22Rv1 (cell line): ENCODE data around the gene APOBEC3G.
A peak's percentile ranks its signal among the peaks of the same experiment; 100 is the strongest.

Experiments
- H3K27ac ChIP-seq: fragments of 450-650 bp; 2 replicates; pipeline ENCODE4 v1.5.1; 2017
- ZFX ChIP-seq: fragments of 450-650 bp; IDR thresholded peaks from 2 replicates; pipeline ENCODE4 v1.6.1; 2017; ENCODE audit warnings: antibody characterized with exemption, borderline replicate concordance
- TF ChIP-seq, protein P1 (sequence below): fragments of 450-650 bp; IDR thresholded peaks from 2 replicates; pipeline ENCODE4 v1.5.1; 2017; ENCODE audit warnings: mild to moderate bottlenecking

APOBEC3G gene

DNA sequence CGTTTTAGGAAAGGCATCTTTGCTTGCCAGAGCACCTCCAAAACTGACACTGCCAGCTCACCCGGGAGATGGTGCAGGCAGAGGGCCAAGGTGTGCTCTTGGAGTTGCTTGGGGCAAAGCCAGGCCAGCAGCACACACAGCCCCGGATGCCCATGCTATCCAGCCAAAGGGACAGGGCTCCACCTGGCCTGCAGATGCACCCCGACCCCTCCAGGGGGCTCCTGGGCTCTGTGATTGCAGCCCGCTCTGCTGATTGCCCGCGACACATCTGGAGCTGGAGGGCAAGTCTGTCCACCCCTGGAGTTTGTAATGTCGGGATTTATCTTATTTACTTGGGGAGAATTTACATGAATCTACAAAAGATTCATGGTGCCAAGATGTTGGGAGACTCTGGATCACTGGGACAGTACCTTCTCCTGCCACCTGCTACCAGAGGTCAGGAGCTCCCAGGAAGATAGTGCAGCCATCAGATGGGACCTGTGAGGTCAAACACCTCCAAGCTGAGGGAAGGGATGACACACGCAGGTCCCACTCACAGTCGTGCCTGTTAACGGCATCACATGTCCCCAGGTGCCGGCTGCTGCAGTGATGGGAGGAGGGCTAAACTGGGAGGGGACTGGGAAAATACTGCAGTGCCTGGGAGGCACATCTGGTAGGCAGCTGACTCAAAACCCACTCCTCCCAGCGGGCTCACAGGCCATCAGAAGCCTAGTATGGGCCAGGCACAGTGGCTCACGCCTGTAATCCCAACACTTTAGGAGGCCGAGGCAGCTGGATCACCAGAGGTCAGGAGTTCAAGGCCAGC, 58.2 kb downstream of the APOBEC3G start:
- H3K27ac ChIP-seq: no peak overlapping the region
- TF ChIP-seq ZFX: no peak
- TF ChIP-seq, protein P1, sequence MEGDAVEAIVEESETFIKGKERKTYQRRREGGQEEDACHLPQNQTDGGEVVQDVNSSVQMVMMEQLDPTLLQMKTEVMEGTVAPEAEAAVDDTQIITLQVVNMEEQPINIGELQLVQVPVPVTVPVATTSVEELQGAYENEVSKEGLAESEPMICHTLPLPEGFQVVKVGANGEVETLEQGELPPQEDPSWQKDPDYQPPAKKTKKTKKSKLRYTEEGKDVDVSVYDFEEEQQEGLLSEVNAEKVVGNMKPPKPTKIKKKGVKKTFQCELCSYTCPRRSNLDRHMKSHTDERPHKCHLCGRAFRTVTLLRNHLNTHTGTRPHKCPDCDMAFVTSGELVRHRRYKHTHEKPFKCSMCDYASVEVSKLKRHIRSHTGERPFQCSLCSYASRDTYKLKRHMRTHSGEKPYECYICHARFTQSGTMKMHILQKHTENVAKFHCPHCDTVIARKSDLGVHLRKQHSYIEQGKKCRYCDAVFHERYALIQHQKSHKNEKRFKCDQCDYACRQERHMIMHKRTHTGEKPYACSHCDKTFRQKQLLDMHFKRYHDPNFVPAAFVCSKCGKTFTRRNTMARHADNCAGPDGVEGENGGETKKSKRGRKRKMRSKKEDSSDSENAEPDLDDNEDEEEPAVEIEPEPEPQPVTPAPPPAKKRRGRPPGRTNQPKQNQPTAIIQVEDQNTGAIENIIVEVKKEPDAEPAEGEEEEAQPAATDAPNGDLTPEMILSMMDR: peak; percentile 29

DNA sequence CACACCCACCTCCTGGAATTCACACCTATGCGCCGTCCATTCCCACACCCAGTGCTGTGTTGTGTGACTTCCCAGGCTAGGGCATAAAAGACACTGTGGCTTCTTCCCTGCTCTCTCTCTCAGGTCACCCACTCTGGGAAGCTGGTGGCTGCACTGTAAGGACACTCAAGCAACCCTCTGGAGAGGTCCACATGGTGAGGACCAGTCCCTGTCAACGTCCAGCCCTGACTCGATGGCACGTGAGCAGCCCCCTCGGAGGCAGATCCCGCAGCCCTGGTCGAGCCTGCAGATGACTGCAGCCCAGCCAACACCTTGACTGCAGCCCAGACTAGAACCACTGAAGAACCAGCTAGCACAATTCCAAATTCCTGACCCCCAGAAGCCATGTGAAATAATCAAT, 59.2 kb downstream of the APOBEC3G start:
- TF ChIP-seq, protein P1: no peak
- no peak for TF ChIP-seq ZFX
- no peak overlapping the region for H3K27ac ChIP-seq
